ENCODE data around the gene FZD8. TPM values are rescaled to one million over a fixed set of nuclear protein-coding genes. Genes with fewer than 3 reads are reported as not detected.

FZD8 gene
- total RNA-seq, 1 donor from 2014 or later: 17.2 TPM

DNA sequence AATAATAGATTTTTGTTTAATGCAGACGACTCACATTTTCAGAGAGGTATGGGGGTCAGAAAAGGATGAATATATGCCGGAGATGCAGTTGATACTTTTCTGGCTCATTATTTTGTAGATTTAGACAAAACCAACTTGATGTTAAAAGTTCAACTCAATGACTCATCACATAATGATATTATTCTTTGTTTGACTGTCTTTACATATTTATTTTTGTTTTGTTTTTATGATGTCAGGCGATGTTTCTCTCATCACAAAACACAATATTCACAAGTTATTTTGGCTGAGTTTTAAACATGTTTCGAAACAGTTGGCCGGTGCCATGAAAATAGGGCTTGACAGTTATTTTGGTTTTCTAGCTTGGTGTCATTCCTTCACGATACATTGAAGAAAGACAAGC is 35.7 kb downstream of the FZD8 start:
- Histone ChIP-seq H2AFZ (ENCODE audit: low read depth, low read length) (no peak overlapping the region), H3K9ac (ENCODE audit: low read length) (no peak overlapping the region), H3K9me3 (ENCODE audit: insufficient read depth, low read depth, low read length) (no peaks in the 10 kb centered on the region), H3K4me1 (ENCODE audit: insufficient read depth, low read length) (peaks cover 7% of the 10 kb centered on the region), H3K79me2 (ENCODE audit: insufficient read depth, low read length) (no peaks in the 10 kb centered on the region), H3K4me3 (ENCODE audit: insufficient read depth, low read depth, low read length) (no peak overlapping the region), H3K27ac (ENCODE audit: low read depth, low read length) (no peak overlapping the region), H3K27me3 (ENCODE audit: insufficient read depth, low read length) (no peaks in the 10 kb centered on the region), H4K20me1 (ENCODE audit: insufficient read depth, low read length) (no peaks in the 10 kb centered on the region), H3K36me3 (ENCODE audit: insufficient read depth, low read length) (no peaks in the 10 kb centered on the region), H3K4me2 (ENCODE audit: low read length) (no peak overlapping the region)
- Mint-ChIP-seq H3K9me3 (ENCODE audit: unreplicated experiment) (peaks cover 3% of the 10 kb centered on the region), H3K27me3 (ENCODE audit: low read depth, unreplicated experiment) (peaks cover 7% of the 10 kb centered on the region), H3K36me3 (ENCODE audit: low read depth, unreplicated experiment) (no peaks in the 10 kb centered on the region), H3K4me1 (ENCODE audit: low read depth, unreplicated experiment) (no peaks in the 10 kb centered on the region), H3K27ac (ENCODE audit: unreplicated experiment) (no peak overlapping the region), H3K4me3 (ENCODE audit: unreplicated experiment) (no peak overlapping the region)
- FAIRE-seq: no peak
- DNase-seq (ENCODE audit: low read depth): peak; percentile 32
- TF ChIP-seq EZH2 (IDR thresholded peaks at IDR 0.05; ENCODE audit: insufficient read depth, low read length): no peak
- TF ChIP-seq, protein P1, sequence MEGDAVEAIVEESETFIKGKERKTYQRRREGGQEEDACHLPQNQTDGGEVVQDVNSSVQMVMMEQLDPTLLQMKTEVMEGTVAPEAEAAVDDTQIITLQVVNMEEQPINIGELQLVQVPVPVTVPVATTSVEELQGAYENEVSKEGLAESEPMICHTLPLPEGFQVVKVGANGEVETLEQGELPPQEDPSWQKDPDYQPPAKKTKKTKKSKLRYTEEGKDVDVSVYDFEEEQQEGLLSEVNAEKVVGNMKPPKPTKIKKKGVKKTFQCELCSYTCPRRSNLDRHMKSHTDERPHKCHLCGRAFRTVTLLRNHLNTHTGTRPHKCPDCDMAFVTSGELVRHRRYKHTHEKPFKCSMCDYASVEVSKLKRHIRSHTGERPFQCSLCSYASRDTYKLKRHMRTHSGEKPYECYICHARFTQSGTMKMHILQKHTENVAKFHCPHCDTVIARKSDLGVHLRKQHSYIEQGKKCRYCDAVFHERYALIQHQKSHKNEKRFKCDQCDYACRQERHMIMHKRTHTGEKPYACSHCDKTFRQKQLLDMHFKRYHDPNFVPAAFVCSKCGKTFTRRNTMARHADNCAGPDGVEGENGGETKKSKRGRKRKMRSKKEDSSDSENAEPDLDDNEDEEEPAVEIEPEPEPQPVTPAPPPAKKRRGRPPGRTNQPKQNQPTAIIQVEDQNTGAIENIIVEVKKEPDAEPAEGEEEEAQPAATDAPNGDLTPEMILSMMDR (IDR thresholded peaks at IDR 0.05; ENCODE audit: insufficient read depth, low read depth, low read length): no peak

DNA sequence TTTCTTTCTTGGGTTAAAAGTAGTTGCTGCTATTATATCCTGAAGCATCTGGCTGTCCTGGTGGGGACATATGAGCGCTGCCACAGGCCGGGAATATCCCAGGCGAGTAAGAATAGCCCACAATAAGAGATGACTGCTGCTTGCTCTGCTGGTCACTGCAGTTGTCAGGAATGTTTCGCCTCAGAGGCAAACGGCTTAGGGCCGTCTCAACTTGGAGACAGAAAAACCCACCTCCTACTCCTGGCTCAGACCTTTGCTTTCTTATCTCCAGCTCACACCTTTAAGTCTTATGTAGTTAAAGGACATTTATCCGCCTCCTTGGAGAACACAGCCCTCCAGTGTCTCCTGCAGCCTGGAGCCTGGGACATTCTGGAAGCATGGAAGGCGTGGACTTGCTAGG is 36.9 kb downstream of the FZD8 start, which contains the start of gene GJD4:
TSS of gene GJD4 (plus strand) at position 151 of the 400 bp plus-strand sequence. CDS start at position 378, 227 bp downstream.
- H3K27me3 Mint-ChIP-seq (ENCODE audit: low read depth, unreplicated experiment): peaks cover 5% of the 10 kb centered on the region
- no peak within 1 kb of the TSS for H3K9ac ChIP-seq (ENCODE audit: low read length)
- H3K27ac ChIP-seq (ENCODE audit: low read depth, low read length): no peak within 1 kb of the TSS
- peaks cover 7% of the 10 kb centered on the region for H3K9me3 Mint-ChIP-seq (ENCODE audit: unreplicated experiment)
- no peaks in the 10 kb centered on the region for H3K27me3 ChIP-seq (ENCODE audit: insufficient read depth, low read length)
- FAIRE-seq (no peak), DNase-seq (ENCODE audit: low read depth) (no peak)
- no peaks in the 10 kb centered on the region for H3K4me1 Mint-ChIP-seq (ENCODE audit: low read depth, unreplicated experiment)
- peaks cover 7% of the 10 kb centered on the region for H3K4me1 ChIP-seq (ENCODE audit: insufficient read depth, low read length)
- H3K36me3 Mint-ChIP-seq (ENCODE audit: low read depth, unreplicated experiment): no peaks in the 10 kb centered on the region
- no peak within 1 kb of the TSS for H2AFZ ChIP-seq (ENCODE audit: low read depth, low read length)
- no peaks in the 10 kb centered on the region for H3K36me3 ChIP-seq (ENCODE audit: insufficient read depth, low read length)
- no peaks in the 10 kb centered on the region for H3K9me3 ChIP-seq (ENCODE audit: insufficient read depth, low read depth, low read length)
- TF ChIP-seq EZH2 (IDR thresholded peaks at IDR 0.05; ENCODE audit: insufficient read depth, low read length): no peak
- TF ChIP-seq, protein P1 (IDR thresholded peaks at IDR 0.05; ENCODE audit: insufficient read depth, low read depth, low read length): no peak
- H4K20me1 ChIP-seq (ENCODE audit: insufficient read depth, low read length): no peaks in the 10 kb centered on the region
- no peak within 1 kb of the TSS for H3K4me3 Mint-ChIP-seq (ENCODE audit: unreplicated experiment)
- no peak within 1 kb of the TSS for H3K27ac Mint-ChIP-seq (ENCODE audit: unreplicated experiment)
- no peak within 1 kb of the TSS for H3K4me3 ChIP-seq (ENCODE audit: insufficient read depth, low read depth, low read length)
- no peaks in the 10 kb centered on the region for H3K79me2 ChIP-seq (ENCODE audit: insufficient read depth, low read length)
- no peak within 1 kb of the TSS for H3K4me2 ChIP-seq (ENCODE audit: low read length)

DNA sequence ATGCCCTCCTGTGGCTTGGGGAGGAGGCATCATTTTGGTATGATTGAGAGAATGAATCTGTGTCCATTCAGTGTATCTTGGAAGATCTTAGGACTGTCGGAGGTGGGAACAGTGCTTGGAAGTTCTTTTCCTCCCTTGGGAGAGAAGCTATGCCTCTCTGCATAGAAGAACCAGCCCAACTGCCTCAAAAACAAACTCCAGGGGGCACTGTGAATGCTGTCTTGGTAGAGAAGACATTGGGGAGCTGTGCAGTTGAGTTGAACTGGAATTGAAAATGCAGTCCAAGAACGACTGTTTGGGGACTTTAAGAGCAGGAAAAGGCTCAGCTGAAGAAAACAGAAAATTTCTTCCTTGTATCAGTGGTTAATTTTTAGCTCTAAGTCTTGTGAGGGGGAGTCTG is 41.9 kb downstream of the FZD8 start:
- Histone ChIP-seq H3K4me3 (ENCODE audit: insufficient read depth, low read depth, low read length) (no peak overlapping the region), H3K27ac (ENCODE audit: low read depth, low read length) (no peak overlapping the region), H3K9ac (ENCODE audit: low read length) (no peak overlapping the region), H3K27me3 (ENCODE audit: insufficient read depth, low read length) (no peaks in the 10 kb centered on the region), H2AFZ (ENCODE audit: low read depth, low read length) (no peak overlapping the region), H3K36me3 (ENCODE audit: insufficient read depth, low read length) (no peaks in the 10 kb centered on the region), H3K4me1 (ENCODE audit: insufficient read depth, low read length) (no peaks in the 10 kb centered on the region), H3K4me2 (ENCODE audit: low read length) (no peak overlapping the region), H4K20me1 (ENCODE audit: insufficient read depth, low read length) (no peaks in the 10 kb centered on the region), H3K79me2 (ENCODE audit: insufficient read depth, low read length) (no peaks in the 10 kb centered on the region), H3K9me3 (ENCODE audit: insufficient read depth, low read depth, low read length) (no peaks in the 10 kb centered on the region)
- no peak overlapping the region for H3K4me3 Mint-ChIP-seq (ENCODE audit: unreplicated experiment)
- peaks cover 3% of the 10 kb centered on the region for H3K9me3 Mint-ChIP-seq (ENCODE audit: unreplicated experiment)
- FAIRE-seq (no peak), DNase-seq (ENCODE audit: low read depth) (no peak)
- H3K4me1 Mint-ChIP-seq (ENCODE audit: low read depth, unreplicated experiment): no peaks in the 10 kb centered on the region
- no peak overlapping the region for H3K27ac Mint-ChIP-seq (ENCODE audit: unreplicated experiment)
- peaks cover 10% of the 10 kb centered on the region for H3K27me3 Mint-ChIP-seq (ENCODE audit: low read depth, unreplicated experiment)
- TF ChIP-seq, protein P1 (IDR thresholded peaks at IDR 0.05; ENCODE audit: insufficient read depth, low read depth, low read length): peak; percentile 27
- no peak for TF ChIP-seq EZH2 (IDR thresholded peaks at IDR 0.05; ENCODE audit: insufficient read depth, low read length)
- H3K36me3 Mint-ChIP-seq (ENCODE audit: low read depth, unreplicated experiment): no peaks in the 10 kb centered on the region
